SK-N-MC (cell line): Measurements from ENCODE around the gene PCNT.

Experiments used
- EZH2 ChIP-seq: fragments of 200-600 bp; sonication (generic); IDR thresholded peaks from one replicate; pipeline ENCODE4 v1.6.1; 2017; ENCODE audit warnings: antibody characterized with exemption
- POLR2AphosphoS5 ChIP-seq: IDR thresholded peaks from 2 replicates; pipeline ENCODE4 v1.6.1; 2012; ENCODE audit warnings: mild to moderate bottlenecking, low read depth, low read length, borderline replicate concordance

GRCh38 chr21:46361935-46362334, 38.0 kb downstream of the PCNT start:
- TF ChIP-seq EZH2, result no peak
- no peak for TF ChIP-seq POLR2AphosphoS5
